ENCODE results near the gene ANKRD63.

Gene ANKRD63

GRCh38 chr15:40296561-40297230, 13.8 kb upstream of the ANKRD63 start:
- DNase-seq (ENCODE audit: low read depth) = no peak
- H3K4me3 ChIP-seq (ENCODE audit: low read depth, low read length) = no peak overlapping the region
- no peak for TF ChIP-seq CTCF (IDR thresholded peaks at IDR 0.05; ENCODE audit: low read depth, low read length)
- TF ChIP-seq MYC (IDR thresholded peaks at IDR 0.05; ENCODE audit: low read depth, low read length) = no peak
- TF ChIP-seq POLR2A (IDR thresholded peaks at IDR 0.05; ENCODE audit: extremely low read depth, insufficient read length) = no peak

GRCh38 chr15:40295877-40296560, 13.2 kb upstream of the ANKRD63 start:
- TF ChIP-seq POLR2A (IDR thresholded peaks at IDR 0.05; ENCODE audit: extremely low read depth, insufficient read length) (no peak), CTCF (IDR thresholded peaks at IDR 0.05; ENCODE audit: low read depth, low read length) (no peak), MAX (IDR thresholded peaks at IDR 0.05; ENCODE audit: low read depth, low read length) (no peak), MYC (IDR thresholded peaks at IDR 0.05; ENCODE audit: low read depth, low read length) (no peak)
- no peak overlapping the region for H3K4me3 ChIP-seq (ENCODE audit: low read depth, low read length)
- no peak for DNase-seq (ENCODE audit: low read depth)

DNA sequence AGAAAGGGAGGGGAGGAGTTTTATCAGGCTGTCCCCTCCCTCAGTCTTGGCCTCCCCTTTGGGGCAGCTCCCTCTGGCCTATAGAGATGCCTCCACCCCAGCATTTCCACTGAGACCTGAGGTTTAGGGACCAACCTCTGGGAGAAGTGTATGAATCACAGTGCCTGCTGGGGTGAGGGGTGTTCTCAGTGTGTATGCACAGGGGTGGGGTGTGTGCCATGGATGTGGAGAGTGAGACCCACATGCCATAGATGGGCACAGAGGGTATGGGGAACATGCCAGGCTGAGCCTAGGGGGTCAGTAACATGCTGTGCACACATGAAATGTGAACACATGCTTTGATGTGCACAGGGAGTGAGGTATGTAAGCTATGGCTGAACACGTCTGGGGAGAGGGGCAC, 12.4 kb upstream of the ANKRD63 start:
- no peak for TF ChIP-seq MAX (IDR thresholded peaks at IDR 0.05; ENCODE audit: low read depth, low read length)
- H3K4me3 ChIP-seq (ENCODE audit: low read depth, low read length) = no peak overlapping the region
- no peak for DNase-seq (ENCODE audit: low read depth)

DNA sequence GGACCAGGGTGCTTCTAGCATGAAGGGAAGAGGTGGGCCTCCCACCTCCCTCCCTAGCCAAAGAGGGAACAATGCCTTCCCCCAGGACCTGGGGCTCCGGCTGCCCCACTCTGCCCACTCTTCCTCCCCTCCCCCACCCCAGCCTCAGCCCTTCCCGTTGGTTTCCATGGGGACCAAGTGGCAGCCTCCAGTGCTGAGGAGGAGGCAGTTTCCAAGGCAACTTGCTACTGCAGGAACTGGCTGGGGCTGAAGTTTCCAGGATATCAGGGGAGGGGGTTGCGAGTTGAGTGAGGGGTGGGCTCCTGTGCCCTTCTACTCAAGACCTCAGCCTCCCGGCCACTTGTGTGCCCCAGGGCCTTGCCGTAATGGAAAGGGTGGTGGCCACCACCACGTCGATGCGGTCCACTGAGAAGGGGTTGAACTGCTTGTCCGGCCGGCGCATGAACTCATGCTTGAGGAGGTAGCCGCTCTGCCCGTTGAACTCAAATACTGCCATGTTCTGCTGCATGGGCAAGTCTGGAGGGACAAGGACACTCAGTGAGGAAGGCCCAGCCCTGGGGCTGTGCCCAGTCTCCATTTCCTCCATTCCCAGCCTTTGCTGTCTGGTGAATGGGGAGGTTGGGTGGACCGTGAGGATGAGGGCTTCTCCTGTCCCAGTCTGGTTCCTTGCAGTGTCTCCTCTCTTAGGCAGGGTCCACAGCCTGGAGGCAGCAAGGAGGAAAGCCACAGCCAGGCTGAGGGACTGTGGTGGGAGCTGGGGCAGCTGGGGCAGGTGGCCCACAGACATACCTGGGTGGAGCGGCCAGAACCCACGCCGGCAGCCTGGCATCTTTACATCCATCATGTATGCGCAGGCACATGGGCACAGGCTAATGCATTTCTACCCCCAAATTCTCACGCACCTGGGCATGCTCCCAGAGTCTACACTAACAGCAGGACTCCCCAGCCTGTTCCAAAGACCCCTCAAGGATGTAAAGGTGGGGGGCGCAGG, 11.3 kb upstream of the ANKRD63 start:
- no peak overlapping the region for H3K4me3 ChIP-seq (ENCODE audit: low read depth, low read length)
- TF ChIP-seq CTCF (IDR thresholded peaks at IDR 0.05; ENCODE audit: low read depth, low read length) = no peak
- no peak for DNase-seq (ENCODE audit: low read depth)

DNA sequence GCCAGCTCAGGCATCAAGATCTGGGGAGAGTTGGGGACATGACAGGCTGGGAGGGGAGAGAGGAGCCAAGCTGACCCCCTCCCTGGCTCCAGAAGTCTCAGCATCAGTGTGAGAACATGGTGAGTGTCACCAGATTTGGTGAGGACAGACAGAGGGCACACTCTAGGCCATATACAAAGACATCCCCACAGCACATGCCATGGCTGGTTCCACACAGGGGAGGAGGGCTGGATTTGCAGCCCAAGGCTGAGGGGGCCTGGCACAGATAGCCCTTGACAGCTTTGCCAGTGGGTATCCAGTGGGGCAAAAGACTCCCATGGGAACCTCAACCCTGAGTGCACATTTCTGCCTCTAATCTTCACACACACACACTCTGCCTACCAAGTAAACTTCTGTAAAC, 10.1 kb upstream of the ANKRD63 start:
- H3K4me3 ChIP-seq (ENCODE audit: low read depth, low read length) = no peak overlapping the region
- TF ChIP-seq MAX (IDR thresholded peaks at IDR 0.05; ENCODE audit: low read depth, low read length) = no peak
- no peak for TF ChIP-seq CTCF (IDR thresholded peaks at IDR 0.05; ENCODE audit: low read depth, low read length)
- TF ChIP-seq MYC (IDR thresholded peaks at IDR 0.05; ENCODE audit: low read depth, low read length) = no peak
- TF ChIP-seq POLR2A (IDR thresholded peaks at IDR 0.05; ENCODE audit: extremely low read depth, insufficient read length) = no peak
- no peak for DNase-seq (ENCODE audit: low read depth)

GRCh38 chr15:40292246-40292645, 9.4 kb upstream of the ANKRD63 start:
- no peak overlapping the region for H3K4me3 ChIP-seq (ENCODE audit: low read depth, low read length)
- DNase-seq (ENCODE audit: low read depth) = no peak
- TF ChIP-seq MYC (IDR thresholded peaks at IDR 0.05; ENCODE audit: low read depth, low read length) (no peak), CTCF (IDR thresholded peaks at IDR 0.05; ENCODE audit: low read depth, low read length) (no peak), POLR2A (IDR thresholded peaks at IDR 0.05; ENCODE audit: extremely low read depth, insufficient read length) (no peak), MAX (IDR thresholded peaks at IDR 0.05; ENCODE audit: low read depth, low read length) (no peak)

Data from NB4 (cell line).